ENCODE data around the gene FAM43A. TPM values are rescaled to one million over a fixed set of nuclear protein-coding genes. Genes with fewer than 3 reads are reported as not detected.

The FAM43A gene
- total RNA-seq, 1 experiment from 2014 or later = 1.3 TPM

DNA sequence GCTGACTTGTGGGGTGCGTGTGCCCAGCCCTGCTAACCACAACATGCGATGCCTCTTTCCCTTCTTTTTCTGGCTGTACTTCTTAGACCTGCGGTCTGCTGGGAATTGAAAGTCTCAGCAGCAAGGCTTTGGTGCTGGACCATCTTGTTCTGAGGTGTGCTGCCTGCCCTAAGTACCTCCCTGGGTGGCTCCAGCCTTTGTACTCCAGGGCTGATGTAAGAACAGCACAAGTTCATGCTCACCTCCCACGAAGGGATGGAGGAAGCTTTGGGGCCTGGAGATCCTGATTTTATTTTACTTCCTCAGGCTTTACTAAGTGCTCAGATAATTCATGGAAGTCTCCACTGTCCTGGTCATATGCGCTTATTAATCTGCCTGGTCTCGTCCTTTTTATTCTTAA lies 28.9 kb downstream of the FAM43A start:
- TF ChIP-seq, protein P1, sequence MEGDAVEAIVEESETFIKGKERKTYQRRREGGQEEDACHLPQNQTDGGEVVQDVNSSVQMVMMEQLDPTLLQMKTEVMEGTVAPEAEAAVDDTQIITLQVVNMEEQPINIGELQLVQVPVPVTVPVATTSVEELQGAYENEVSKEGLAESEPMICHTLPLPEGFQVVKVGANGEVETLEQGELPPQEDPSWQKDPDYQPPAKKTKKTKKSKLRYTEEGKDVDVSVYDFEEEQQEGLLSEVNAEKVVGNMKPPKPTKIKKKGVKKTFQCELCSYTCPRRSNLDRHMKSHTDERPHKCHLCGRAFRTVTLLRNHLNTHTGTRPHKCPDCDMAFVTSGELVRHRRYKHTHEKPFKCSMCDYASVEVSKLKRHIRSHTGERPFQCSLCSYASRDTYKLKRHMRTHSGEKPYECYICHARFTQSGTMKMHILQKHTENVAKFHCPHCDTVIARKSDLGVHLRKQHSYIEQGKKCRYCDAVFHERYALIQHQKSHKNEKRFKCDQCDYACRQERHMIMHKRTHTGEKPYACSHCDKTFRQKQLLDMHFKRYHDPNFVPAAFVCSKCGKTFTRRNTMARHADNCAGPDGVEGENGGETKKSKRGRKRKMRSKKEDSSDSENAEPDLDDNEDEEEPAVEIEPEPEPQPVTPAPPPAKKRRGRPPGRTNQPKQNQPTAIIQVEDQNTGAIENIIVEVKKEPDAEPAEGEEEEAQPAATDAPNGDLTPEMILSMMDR (IDR thresholded peaks at IDR 0.05; ENCODE audit: unreplicated experiment) = no peak
- H3K4me3 Mint-ChIP-seq (ENCODE audit: unreplicated experiment) = no peak overlapping the region
- H3K27me3 Mint-ChIP-seq (ENCODE audit: insufficient read depth, unreplicated experiment) = no peaks in the 10 kb centered on the region
- ChIA-PET POLR2A (interaction anchor here (1.0 kb wide), 1 partner anchor 14 kb away, joined by 3 read pairs; no protein-coding TSS in a partner anchor), CTCF (interaction anchor here (0.6 kb wide), 1 partner anchor 392 kb away, joined by 3 read pairs; no protein-coding TSS in a partner anchor)
- DNase-seq (ENCODE audit: unreplicated experiment) = no peak
- BruUV-seq (replicated peaks) = no TSS peak
- intact Hi-C loops (cut with micrococcal nuclease) = no loop called here
- no peak overlapping the region for H3K27ac Mint-ChIP-seq (ENCODE audit: low read depth, unreplicated experiment)
- peaks cover 15% of the 10 kb centered on the region for H3K4me1 Mint-ChIP-seq (ENCODE audit: insufficient read depth, unreplicated experiment)
- H3K36me3 Mint-ChIP-seq (ENCODE audit: insufficient read depth, unreplicated experiment) = no peaks in the 10 kb centered on the region
- no peaks in the 10 kb centered on the region for H3K9me3 Mint-ChIP-seq (ENCODE audit: unreplicated experiment)

DNA sequence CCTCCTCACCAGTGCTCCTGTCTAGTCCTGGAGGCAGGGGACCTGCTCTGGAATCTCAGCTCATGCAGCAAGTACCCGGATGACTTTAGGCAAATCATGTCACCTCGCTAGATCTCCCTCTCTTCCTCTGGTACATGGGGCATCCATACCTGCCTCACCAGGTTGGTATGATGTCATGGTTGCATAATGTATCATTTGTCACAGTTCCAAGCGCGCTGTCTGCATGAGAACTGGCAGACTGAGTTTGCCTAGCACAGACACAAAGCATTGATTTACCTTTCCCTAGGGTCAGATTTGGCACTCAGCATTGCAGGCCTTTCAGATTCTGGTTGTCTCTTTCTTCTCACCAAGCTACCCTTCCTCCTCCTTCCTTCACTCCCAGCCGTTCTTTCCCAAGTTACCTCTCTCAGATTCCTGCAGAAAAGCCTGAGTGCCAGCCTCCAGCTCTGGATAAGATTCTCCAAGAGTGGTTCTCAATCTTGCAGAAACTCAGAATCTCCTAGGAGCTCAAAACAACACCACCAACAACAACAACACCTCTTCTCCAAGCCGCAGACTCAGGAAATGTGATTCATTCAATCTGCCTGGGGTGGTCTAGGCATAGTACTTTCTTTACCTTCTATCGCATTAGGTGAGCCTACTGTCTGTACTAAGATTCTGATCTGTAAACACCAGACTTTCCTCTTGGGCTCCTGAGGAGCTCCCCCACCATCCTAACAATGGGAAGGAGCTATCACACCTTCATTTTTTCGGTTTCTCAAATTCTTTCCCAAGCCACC lies 29.5 kb downstream of the FAM43A start:
- Mint-ChIP-seq H3K4me3 (ENCODE audit: unreplicated experiment) (no peak overlapping the region), H3K27ac (ENCODE audit: low read depth, unreplicated experiment) (no peak overlapping the region), H3K9me3 (ENCODE audit: unreplicated experiment) (no peaks in the 10 kb centered on the region), H3K36me3 (ENCODE audit: insufficient read depth, unreplicated experiment) (no peaks in the 10 kb centered on the region), H3K27me3 (ENCODE audit: insufficient read depth, unreplicated experiment) (no peaks in the 10 kb centered on the region), H3K4me1 (ENCODE audit: insufficient read depth, unreplicated experiment) (peaks cover 15% of the 10 kb centered on the region)
- TF ChIP-seq, protein P1 (IDR thresholded peaks at IDR 0.05; ENCODE audit: unreplicated experiment) = no peak
- no TSS peak for BruUV-seq (replicated peaks)
- DNase-seq (ENCODE audit: unreplicated experiment) = peak; percentile 80
- POLR2A ChIA-PET = interaction anchor here (0.8 to 1.0 kb wide), 2 partner anchors 15 to 54 kb away, joined by 3 read pairs; no protein-coding TSS in a partner anchor
- intact Hi-C loops (cut with micrococcal nuclease) = no loop called here
- CTCF ChIA-PET = interaction anchor here (0.6 to 1.0 kb wide), 3 partner anchors 42 to 391 kb away, joined by 3 read pairs; no protein-coding TSS in a partner anchor

DNA sequence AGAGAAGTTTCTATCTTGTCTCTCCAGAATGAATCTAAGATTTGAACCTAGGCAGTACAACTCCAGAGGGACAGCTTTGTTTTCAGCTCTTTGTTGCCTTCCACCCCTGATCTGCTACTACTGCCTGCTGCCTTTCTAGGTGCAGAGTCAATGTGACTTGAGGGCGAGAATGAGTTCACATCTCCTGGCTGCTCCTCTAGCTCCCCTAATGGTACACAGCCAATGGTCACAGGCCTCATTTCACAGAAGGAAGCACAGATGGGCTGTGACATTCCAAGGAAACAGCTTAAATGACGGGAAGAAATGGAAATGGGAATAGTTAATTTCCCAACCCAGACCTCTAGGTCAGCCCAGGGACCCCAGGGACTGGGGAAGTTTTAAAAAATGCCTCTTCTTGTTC lies 32.4 kb downstream of the FAM43A start:
- Mint-ChIP-seq H3K9me3 (ENCODE audit: unreplicated experiment) (no peaks in the 10 kb centered on the region), H3K4me1 (ENCODE audit: insufficient read depth, unreplicated experiment) (peaks cover 8% of the 10 kb centered on the region), H3K27ac (ENCODE audit: low read depth, unreplicated experiment) (no peak overlapping the region), H3K27me3 (ENCODE audit: insufficient read depth, unreplicated experiment) (no peaks in the 10 kb centered on the region), H3K4me3 (ENCODE audit: unreplicated experiment) (no peak overlapping the region), H3K36me3 (ENCODE audit: insufficient read depth, unreplicated experiment) (no peaks in the 10 kb centered on the region)
- intact Hi-C loops (cut with micrococcal nuclease) = no loop called here
- DNase-seq (ENCODE audit: unreplicated experiment) = no peak
- CTCF ChIA-PET = interaction anchor here (1.7 kb wide), 1 partner anchor 35 kb away, joined by 5 read pairs; no protein-coding TSS in a partner anchor
- TF ChIP-seq, protein P1 (IDR thresholded peaks at IDR 0.05; ENCODE audit: unreplicated experiment) = no peak
- POLR2A ChIA-PET = interaction anchor here (1.7 kb wide), 1 partner anchor 10 kb away, joined by 3 read pairs; no protein-coding TSS in a partner anchor
- BruUV-seq (replicated peaks) = no TSS peak

DNA sequence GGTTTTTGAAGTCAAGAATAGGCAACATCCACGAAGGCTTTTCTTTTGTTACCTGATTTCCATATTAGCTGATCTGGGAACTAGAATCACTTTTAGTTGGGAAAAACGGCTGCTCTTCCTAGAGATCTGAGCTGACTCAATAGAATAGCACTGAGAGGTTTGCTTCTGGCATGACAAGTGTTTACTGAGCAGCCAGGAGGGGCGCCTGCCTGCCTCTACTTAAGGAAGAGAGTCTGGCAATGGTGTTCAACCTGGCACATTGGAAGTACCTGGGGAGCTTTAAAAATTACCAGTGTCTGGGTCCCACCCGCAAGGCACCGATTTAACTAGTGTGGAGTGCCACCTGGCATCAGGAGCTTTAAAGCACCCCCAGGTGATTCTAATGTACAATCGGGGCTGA lies 34.4 kb downstream of the FAM43A start:
- ChIA-PET CTCF (no interaction called here), POLR2A (no interaction called here)
- H3K9me3 Mint-ChIP-seq (ENCODE audit: unreplicated experiment) = no peaks in the 10 kb centered on the region
- H3K36me3 Mint-ChIP-seq (ENCODE audit: insufficient read depth, unreplicated experiment) = no peaks in the 10 kb centered on the region
- H3K27ac Mint-ChIP-seq (ENCODE audit: low read depth, unreplicated experiment) = no peak overlapping the region
- peaks cover 6% of the 10 kb centered on the region for H3K27me3 Mint-ChIP-seq (ENCODE audit: insufficient read depth, unreplicated experiment)
- BruUV-seq (replicated peaks) = no TSS peak
- no peak overlapping the region for H3K4me3 Mint-ChIP-seq (ENCODE audit: unreplicated experiment)
- H3K4me1 Mint-ChIP-seq (ENCODE audit: insufficient read depth, unreplicated experiment) = peaks cover 7% of the 10 kb centered on the region
- intact Hi-C loops (cut with micrococcal nuclease) = no loop called here
- DNase-seq (ENCODE audit: unreplicated experiment) = no peak
- TF ChIP-seq, protein P1 (IDR thresholded peaks at IDR 0.05; ENCODE audit: unreplicated experiment) = no peak
